SK-N-SH (cell line): ENCODE results near the gene CFAP70. TPM values are rescaled to one million over a fixed set of nuclear protein-coding genes. Genes with fewer than 3 reads are reported as not detected.

Source experiments
- CTCF ChIA-PET: fragments of 300-600, 350-600 bp; formaldehyde crosslinking; extraction: SDS; loops from one replicate; lab custom pipeline; 2021; lab: Yijun Ruan, JAX
- POLR2A ChIA-PET: fragments of 350-600 bp; sonication (Branson Sonifier 250); formaldehyde crosslinking; extraction: SDS; loops from one replicate; lab custom pipeline; 2020; ENCODE audit warnings: antibody characterized with exemption, inconsistent platforms; lab: Yijun Ruan, JAX
- DNase-seq: peaks from one replicate; pipeline ENCODE4 v3.0.0; 2012
- H2AFZ ChIP-seq: fragments of 200-600 bp; sonication (generic); 2 replicates; pipeline ENCODE4 v1.8.1; 2016; ENCODE audit warnings: antibody characterized with exemption, mild to moderate bottlenecking, low read depth
- H3F3A ChIP-seq: fragments of 200-600 bp; sonication (generic); replicated peaks from 2 replicates; pipeline ENCODE3; 2016; ENCODE audit warnings: antibody characterized with exemption, mild to moderate bottlenecking; ENCODE audit not compliant: insufficient read depth
- H3K27ac ChIP-seq, 2 experiments: fragments of 200-500 bp in 1 of 2; fragments of 200-600 bp in 1 of 2; sonication (Bioruptor generic) in 1 of 2; sonication (generic), shearing (Covaris generic) in 1 of 2; 2 replicates each; pipeline versions ENCODE4 v1.5.1 to v1.6.1; 2014 to 2016; ENCODE audit warnings: low read depth in 2 of 2, inconsistent platforms in 1 of 2, low read length in 1 of 2, mild to moderate bottlenecking in 1 of 2, mixed read lengths in 1 of 2
- H3K27me3 ChIP-seq: fragments of 200-600 bp; sonication (generic), shearing (Covaris generic); 2 replicates; pipeline ENCODE4 v1.6.1; 2016; ENCODE audit warnings: mixed run types; ENCODE audit not compliant: insufficient read depth
- H3K36me3 ChIP-seq, 2 experiments: fragments of 200-500 bp in 1 of 2; fragments of 200-600 bp in 1 of 2; sonication (Bioruptor generic) in 1 of 2; sonication (generic) in 1 of 2; replicated peaks in 1 of 2; 2 replicates each; pipeline versions ENCODE3 to v1.5.1; 2014 to 2016; ENCODE audit warnings: low read length in 1 of 2, mild to moderate bottlenecking in 1 of 2; ENCODE audit not compliant: insufficient read depth in 2 of 2, control insufficient read depth in 1 of 2
- H3K4me1 ChIP-seq, 2 experiments: fragments of 200-500 bp in 1 of 2; fragments of 200-600 bp in 1 of 2; sonication (Bioruptor generic) in 1 of 2; sonication (generic), shearing (Covaris generic) in 1 of 2; 2 replicates each; pipeline versions ENCODE4 v1.5.1 to v1.6.1; 2014 to 2016; ENCODE audit warnings: low read depth in 1 of 2, low read length in 1 of 2, mixed run types in 1 of 2; ENCODE audit not compliant: insufficient read depth in 2 of 2, control insufficient read depth in 1 of 2
- H3K4me2 ChIP-seq: fragments of 200-600 bp; sonication (generic), shearing (Covaris generic); 2 replicates; pipeline ENCODE4 v1.6.1; 2017; ENCODE audit warnings: mixed run types
- H3K4me3 ChIP-seq, 2 experiments: fragments of 200-500 bp in 1 of 2; fragments of 200-600 bp in 1 of 2; sonication (Bioruptor generic) in 1 of 2; sonication (generic), shearing (Covaris generic) in 1 of 2; 2 replicates each; pipeline versions ENCODE4 v1.5.1 to v1.8.1; 2014 to 2016; ENCODE audit warnings: low read depth in 2 of 2, inconsistent platforms in 1 of 2, low read length in 1 of 2, mild to moderate bottlenecking in 1 of 2, mixed read lengths in 1 of 2, moderate library complexity in 1 of 2
- H3K79me2 ChIP-seq: fragments of 200-600 bp; sonication (generic); 2 replicates; pipeline ENCODE4 v1.8.1; 2017; ENCODE audit warnings: mild to moderate bottlenecking; ENCODE audit not compliant: insufficient read depth
- H3K9ac ChIP-seq: fragments of 200-600 bp; sonication (generic); 2 replicates; pipeline ENCODE4 v1.6.1; 2017; ENCODE audit warnings: mixed run types
- H3K9me2 ChIP-seq: fragments of 200-600 bp; sonication (generic); 2 replicates; pipeline ENCODE4 v1.6.1; 2017; ENCODE audit warnings: mixed run types
- H3K9me3 ChIP-seq: fragments of 200-600 bp; sonication (generic); 2 replicates; pipeline ENCODE4 v1.6.1; 2017; ENCODE audit warnings: mixed run types, mild to moderate bottlenecking, moderate library complexity
- H4K20me1 ChIP-seq: fragments of 200-600 bp; sonication (generic); 2 replicates; pipeline ENCODE4 v1.6.1; 2017; ENCODE audit warnings: mild to moderate bottlenecking, mixed run types; ENCODE audit not compliant: insufficient read depth
- ELF1 ChIP-seq: IDR thresholded peaks from 2 replicates; pipeline ENCODE4 v1.4.0; 2012
- EP300 ChIP-seq, 2 experiments: IDR thresholded peaks; 2 replicates each; pipeline versions ENCODE4 v1.4.0 to v1.6.1; 2012; ENCODE audit warnings: borderline replicate concordance in 1 of 2, low read depth in 1 of 2, low read length in 1 of 2
- FOXJ3 ChIP-seq: sonication (generic); formaldehyde crosslinking; IDR thresholded peaks from 2 replicates; pipeline ENCODE4 v1.5.1; 2020; ENCODE audit warnings: mild to moderate bottlenecking, missing genetic modification reagents
- JUND ChIP-seq: IDR thresholded peaks from 2 replicates; pipeline ENCODE4 v1.4.0; 2012
- MXI1 ChIP-seq: IDR thresholded peaks from 2 replicates; pipeline ENCODE4 v1.6.1; 2012; ENCODE audit warnings: mild to moderate bottlenecking, low read depth, low read length, improper control_type of control experiment
- POLR2AphosphoS5 ChIP-seq: IDR thresholded peaks from 2 replicates; pipeline ENCODE4 v1.6.1; 2012; ENCODE audit warnings: low read depth, low read length
- RFX5 ChIP-seq: IDR thresholded peaks from 2 replicates; pipeline ENCODE4 v1.6.1; 2012; ENCODE audit warnings: mild to moderate bottlenecking, improper control_type of control experiment, low read length
- SMC3 ChIP-seq: IDR thresholded peaks from 2 replicates; pipeline ENCODE4 v1.6.1; 2012; ENCODE audit warnings: low read depth, low read length, improper control_type of control experiment
- WGBS: methylation state at CpG from one replicate; pipeline ENCODE4 v1.1.6; 2017; ENCODE audit warnings: low lambda C conversion rate; 5-methylcytosine and 5-hydroxymethylcytosine counted together
- polyA plus RNA-seq, 3 experiments: library from polyadenylated mRNA; depleted of rRNA; stranded (reverse); fragments of >200 nt; gene quantifications; 2 replicates each; pipeline ENCODE4 v1.2.3, GENCODE V29; 2012
- TF ChIP-seq, protein P1 (sequence below): fragments of 200-600 bp; sonication (generic); IDR thresholded peaks from 2 replicates; pipeline ENCODE4 v1.6.1; 2017; ENCODE audit warnings: antibody characterized with exemption, mild to moderate bottlenecking, moderate library complexity
- TF ChIP-seq, protein P2 (sequence below): IDR thresholded peaks from 2 replicates; pipeline ENCODE4 v1.4.0; 2012; ENCODE audit warnings: low read depth, borderline replicate concordance

The CFAP70 gene
- polyA plus RNA-seq, 1 of the 3 experiments (the other 2 are of a cell fraction): 0.74 TPM

- TF ChIP-seq POLR2AphosphoS5 (no peak), SMC3 (peak; percentile 51; the same call in 1 of the 2 replicates)
- TF ChIP-seq, protein P1, sequence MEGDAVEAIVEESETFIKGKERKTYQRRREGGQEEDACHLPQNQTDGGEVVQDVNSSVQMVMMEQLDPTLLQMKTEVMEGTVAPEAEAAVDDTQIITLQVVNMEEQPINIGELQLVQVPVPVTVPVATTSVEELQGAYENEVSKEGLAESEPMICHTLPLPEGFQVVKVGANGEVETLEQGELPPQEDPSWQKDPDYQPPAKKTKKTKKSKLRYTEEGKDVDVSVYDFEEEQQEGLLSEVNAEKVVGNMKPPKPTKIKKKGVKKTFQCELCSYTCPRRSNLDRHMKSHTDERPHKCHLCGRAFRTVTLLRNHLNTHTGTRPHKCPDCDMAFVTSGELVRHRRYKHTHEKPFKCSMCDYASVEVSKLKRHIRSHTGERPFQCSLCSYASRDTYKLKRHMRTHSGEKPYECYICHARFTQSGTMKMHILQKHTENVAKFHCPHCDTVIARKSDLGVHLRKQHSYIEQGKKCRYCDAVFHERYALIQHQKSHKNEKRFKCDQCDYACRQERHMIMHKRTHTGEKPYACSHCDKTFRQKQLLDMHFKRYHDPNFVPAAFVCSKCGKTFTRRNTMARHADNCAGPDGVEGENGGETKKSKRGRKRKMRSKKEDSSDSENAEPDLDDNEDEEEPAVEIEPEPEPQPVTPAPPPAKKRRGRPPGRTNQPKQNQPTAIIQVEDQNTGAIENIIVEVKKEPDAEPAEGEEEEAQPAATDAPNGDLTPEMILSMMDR: peak; percentile 78
- TF ChIP-seq, all 33 proteins: peak for 6
Observed at GRCh38 chr10:73263693-73264347, 94.8 kb downstream of the CFAP70 start (continued).

DNA sequence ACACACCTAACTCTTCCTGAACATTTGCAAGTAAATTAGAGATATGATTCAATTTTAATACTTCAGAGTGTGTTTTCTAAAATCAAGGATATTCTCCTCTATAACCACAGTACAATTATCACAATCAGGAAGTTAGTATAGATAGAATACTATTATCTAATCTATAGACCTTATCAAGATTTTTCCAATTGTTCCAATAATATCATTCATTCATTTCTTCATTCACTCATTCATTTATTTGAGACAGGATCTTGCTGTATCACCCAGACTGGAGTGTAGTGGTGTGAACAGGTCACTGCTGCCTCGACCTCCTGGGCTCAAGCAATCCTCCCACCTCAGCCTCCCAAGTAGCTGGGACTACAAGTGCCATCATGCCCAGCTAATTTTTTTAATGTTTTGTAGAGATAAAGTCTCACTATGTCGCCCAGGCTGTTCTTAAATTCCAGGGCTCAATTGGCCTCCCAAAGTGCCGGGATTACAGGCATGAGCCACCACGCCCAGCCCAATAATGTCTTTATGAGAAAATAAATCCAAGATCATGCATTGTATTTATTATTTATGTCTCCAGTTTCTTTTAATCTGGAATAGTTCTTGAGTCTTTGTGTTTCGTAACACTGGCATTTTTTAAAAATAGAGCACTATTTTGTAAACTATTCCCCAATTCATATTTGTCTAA is 95.6 kb downstream of the CFAP70 start:
- ChIA-PET POLR2A (no interaction called here), CTCF (interaction anchor here (0.7 to 2.5 kb wide), 22 partner anchors 8 to 384 kb away, joined by 3 to 18 read pairs (median 4); partner anchors contain the start of genes DNAJC9 and MRPS16)
- Histone ChIP-seq H3K9me2 (no peaks in the 10 kb centered on the region), H3K36me3 (no peaks in the 10 kb centered on the region), H4K20me1 (no peaks in the 10 kb centered on the region), H3K4me3 (no peak overlapping the region), H3K27me3 (no peaks in the 10 kb centered on the region), H3K4me2 (no peak overlapping the region), H3F3A (peaks cover 16% of the 10 kb centered on the region), H3K27ac (0 out of 4 replicates have a peak overlapping the region, but pooled peaks of 1 of the 2 experiments have one; percentile 49), H3K9me3 (no peaks in the 10 kb centered on the region), H3K9ac (no peak overlapping the region), H3K4me1 (peaks cover 0 to 15% of the 10 kb centered on the region in 2 experiments; a peak in 2 of 4 replicates), H3K79me2 (no peaks in the 10 kb centered on the region), H2AFZ (no peak overlapping the region)
- 77% methylated on average over 5 of the region's 5 CpGs for WGBS
- no peak for DNase-seq
- TF ChIP-seq JUND (no peak), FOXJ3 (no peak), ELF1 (no peak), EP300 (IDR thresholded peaks at IDR 0.05; ENCODE audit: borderline replicate concordance in 1 of 2, low read depth in 1 of 2, low read length in 1 of 2) (no peak), RFX5 (no peak), MXI1 (no peak)
- TF ChIP-seq, protein P2, sequence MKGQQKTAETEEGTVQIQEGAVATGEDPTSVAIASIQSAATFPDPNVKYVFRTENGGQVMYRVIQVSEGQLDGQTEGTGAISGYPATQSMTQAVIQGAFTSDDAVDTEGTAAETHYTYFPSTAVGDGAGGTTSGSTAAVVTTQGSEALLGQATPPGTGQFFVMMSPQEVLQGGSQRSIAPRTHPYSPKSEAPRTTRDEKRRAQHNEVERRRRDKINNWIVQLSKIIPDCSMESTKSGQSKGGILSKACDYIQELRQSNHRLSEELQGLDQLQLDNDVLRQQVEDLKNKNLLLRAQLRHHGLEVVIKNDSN: no peak
- TF ChIP-seq, protein P1: no peak
